HG03457 (cell line): ENCODE results near the gene ADAMTS10.
"Not testable (repeated sequence)": the region's sequence is repeated elsewhere in the genome, so short reads cannot be mapped to it uniquely, and the experiment has no call there.

ENCODE experiments used
- ATAC-seq: cut with Tn5 transposase; IDR thresholded peaks from one replicate; pipeline ENCODE4 v1.9.1; 2021; ENCODE audit warnings: moderate number of reproducible peaks; ENCODE audit not compliant: unreplicated experiment

ADAMTS10 gene

DNA sequence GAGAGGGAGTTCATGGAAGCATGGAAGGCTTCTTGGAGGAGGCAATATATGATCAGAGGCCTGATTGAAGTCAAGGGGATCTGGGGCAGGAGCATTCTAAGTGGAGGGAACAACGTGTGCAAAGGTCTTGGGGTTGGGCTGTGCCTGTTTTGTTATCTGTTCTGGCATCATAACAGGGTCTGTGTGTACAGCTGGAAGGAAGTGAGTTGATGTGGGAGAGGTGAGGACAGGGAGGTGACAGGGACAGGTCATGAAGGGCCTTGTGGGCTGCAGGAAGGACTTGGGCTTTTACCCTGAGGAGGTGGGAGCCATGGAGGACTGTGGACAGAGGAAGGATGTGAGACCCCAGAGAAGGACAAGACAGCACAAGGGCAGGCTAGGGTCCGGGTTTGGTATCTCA, 18.7 kb upstream of the ADAMTS10 start:
- ATAC-seq = no peak

DNA sequence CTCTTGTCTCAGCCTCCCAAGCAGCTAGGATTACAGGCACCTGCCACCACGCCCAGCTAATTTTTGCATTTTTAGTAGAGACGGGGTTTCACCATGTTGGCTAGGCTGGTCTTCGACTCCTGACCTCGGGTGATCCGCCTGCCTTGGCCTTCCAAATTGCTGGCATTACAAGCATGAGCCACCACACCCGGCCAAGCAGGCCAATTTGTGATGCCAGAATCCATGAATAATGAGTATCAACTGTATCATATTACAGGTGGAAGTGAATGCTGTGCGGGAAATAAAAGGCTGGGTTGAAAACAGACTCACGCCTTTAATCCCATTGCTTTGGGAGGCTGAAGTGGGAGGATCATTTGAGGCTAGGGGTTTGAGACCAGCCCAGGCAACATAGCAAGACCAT, 16.3 kb upstream of the ADAMTS10 start:
- no peak for ATAC-seq

DNA sequence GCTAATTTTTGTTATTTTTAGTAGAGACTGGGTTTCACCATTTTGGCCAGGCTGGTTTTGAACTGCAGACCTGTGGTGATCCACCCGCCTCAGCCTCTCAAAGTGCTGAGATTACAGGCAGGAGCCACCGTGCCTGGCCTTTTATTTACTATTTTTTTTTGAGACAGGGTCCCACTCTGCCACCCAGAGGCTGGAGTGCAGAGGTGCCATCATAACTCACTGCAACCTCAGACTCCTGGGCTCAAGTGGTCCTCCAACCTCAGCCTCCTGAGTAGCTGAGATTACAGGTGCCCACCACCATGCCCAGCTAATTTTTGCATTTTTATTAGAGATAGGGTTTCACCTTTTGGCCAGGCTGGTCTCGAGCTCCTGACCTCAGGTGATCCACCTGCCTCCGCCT, 12.4 kb upstream of the ADAMTS10 start:
- ATAC-seq = not testable (repeated sequence)

DNA sequence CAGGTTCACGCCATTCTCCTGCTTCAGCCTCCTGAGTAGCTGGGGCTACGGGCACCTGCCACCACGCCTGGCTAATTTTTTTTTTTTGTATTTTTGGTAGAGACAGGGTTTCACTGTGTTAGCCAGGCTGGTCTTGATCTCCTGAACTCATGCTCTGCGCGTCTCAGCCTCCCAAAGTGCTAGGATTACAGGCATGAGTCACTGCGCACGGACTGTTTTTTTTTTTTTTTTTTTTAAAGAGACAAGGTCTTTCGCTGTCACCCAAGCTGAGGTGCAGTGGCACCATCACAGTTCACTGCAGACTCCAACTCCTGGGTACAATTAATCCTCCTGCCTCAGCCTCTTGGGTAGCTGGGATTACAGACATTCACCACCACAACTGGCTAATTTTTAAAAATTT, 8.2 kb upstream of the ADAMTS10 start:
- ATAC-seq = no peak

DNA sequence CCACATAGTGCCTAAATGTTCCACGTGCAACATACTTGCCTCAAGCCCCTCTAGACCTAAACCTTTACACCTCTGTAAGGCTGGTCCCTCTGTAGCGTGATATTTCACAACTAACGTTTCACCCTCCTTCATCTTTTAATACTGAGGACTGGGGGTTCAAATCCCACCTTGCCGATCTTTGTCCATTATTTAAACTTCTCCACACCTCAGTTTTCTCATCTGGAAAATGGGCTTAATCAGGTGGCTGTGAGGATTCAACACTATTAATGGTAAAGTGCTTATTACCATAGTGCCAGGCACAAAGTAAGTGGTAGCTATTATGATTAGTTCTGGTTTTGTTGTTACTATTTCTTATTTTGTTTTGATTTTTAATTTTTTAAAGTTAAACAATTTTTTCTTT, 7.5 kb upstream of the ADAMTS10 start:
- no peak for ATAC-seq

DNA sequence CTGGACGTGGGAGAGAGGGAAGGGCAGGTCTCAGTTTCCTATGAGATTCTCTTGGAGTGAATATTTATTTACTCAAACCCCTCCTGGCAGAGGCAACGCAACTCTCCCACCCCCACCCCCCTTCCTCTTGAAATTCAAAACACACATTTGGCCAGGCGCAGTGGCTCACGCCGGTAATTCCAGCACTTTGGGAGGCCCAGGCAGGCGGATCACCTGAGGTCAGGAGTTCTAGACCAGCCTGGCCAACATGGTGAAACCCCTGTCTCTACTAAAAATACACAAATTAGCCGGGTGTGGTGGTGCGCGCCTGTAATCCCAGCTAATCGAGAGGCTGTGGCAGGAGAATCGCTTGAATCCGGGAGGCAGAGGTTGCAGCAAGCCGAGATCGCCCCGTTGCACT, 6.8 kb upstream of the ADAMTS10 start:
- not testable (repeated sequence) for ATAC-seq

DNA sequence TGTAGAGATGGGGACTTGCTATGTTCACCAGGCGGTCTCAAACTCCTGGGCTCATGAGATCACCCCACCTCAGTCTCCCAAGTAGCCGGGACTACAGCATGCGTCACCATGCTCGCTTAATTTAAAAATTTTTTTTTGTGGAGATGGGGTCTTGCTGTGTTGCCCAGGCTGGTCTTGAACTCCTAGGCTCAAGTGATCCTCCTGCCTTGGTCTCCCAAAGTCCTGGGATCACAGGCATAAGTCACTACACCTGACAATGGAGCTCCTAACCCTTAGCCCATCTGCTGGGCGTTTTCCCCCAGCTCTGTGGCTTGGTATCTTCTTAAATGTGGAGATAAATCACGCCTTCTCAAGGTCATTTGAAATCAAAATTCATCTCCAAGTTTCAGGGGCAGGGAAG, 6.3 kb upstream of the ADAMTS10 start:
- ATAC-seq = no peak

DNA sequence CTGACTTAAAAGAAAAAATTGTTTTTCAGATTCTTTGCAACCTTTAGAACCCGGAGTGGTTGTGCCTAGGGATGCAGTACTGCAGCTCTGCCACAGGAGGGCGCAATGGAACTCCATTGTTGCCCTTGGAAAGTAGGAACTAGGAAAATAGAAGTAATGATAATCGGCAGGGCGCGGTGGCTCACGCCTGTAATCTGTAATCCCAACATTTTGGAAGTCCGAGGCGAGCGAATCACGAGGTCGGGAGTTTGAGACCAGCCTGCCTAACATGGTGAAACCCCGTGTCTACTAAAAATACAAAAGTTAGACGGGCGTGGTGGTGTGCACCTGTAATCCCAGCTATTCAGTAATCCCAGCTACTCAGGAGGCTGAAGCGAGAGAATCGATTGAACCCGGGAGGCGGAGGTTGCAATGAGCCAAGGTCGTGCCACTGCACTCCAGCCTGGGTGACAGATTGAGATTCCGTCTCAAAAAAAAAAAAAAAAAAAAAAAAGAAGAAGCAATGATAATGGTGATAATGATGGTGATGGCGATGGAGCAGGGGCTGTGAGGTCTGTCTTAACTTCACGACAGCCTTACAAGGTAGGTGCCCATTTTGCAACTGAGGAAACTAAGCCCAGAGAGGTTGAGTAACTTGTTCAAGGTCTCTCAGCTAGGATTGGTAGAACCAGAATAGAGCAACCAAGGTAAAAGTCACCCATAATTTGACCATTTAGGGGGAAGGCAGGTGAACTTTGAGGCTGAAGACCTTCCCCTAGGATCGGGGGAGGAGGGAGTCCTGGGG, 5.5 kb upstream of the ADAMTS10 start:
- no peak for ATAC-seq

DNA sequence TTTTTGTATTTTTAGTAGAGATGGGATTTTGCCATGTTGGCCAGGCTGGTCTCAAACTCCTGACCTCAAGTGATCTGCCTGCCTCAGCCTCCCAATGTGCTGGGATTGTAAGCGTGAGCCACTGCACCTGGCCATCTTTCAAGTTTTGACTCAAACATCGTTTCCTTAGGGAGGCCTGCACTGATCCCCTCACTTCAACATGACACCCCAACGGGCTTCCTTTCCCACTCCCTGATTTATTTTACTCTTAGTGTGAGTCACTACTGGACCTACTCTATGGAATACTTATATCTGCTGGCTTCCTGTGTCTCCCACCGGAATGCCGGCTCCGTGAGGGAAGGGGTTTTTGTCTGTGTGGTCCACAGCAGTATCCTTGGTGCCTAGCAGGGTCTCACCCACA, 4.5 kb upstream of the ADAMTS10 start:
- no peak for ATAC-seq

DNA sequence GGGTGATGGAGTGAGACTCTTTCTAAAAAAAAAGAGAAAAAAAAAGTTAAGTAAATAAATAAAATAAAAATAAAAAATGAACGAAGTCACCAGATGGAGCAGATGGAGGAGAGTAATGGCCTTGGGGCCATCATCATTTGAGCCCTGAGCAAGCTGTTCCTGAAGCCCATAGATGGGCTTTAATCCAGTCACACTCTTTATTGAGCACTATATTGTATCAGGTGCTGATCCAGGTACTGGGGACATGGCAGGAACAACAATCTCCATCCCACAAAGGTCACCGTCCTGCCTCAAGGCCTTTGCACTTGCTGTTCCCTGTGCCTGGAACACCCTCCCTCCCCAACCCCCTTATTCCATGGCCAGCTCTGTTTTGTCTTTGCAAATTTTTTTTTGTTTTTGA, 3.9 kb upstream of the ADAMTS10 start:
- no peak for ATAC-seq

DNA sequence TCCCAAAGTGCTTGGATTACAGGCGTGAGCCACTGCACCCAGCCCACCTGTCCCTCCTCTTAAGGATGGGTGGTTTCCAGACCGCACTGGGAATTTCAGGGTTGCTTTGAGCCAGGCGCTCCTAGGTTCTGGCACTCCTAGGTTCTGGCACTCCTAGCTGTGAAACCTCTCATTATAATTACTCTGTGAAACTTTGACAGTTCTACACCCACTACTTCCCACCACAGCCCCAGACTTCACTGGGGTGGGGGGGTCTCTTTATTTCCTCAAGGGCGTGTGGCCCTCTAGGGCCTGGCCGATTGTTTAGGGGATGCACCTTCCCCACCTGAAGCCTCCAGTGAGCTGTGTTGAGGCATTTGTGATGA, 2.3 kb upstream of the ADAMTS10 start:
- ATAC-seq = no peak

DNA sequence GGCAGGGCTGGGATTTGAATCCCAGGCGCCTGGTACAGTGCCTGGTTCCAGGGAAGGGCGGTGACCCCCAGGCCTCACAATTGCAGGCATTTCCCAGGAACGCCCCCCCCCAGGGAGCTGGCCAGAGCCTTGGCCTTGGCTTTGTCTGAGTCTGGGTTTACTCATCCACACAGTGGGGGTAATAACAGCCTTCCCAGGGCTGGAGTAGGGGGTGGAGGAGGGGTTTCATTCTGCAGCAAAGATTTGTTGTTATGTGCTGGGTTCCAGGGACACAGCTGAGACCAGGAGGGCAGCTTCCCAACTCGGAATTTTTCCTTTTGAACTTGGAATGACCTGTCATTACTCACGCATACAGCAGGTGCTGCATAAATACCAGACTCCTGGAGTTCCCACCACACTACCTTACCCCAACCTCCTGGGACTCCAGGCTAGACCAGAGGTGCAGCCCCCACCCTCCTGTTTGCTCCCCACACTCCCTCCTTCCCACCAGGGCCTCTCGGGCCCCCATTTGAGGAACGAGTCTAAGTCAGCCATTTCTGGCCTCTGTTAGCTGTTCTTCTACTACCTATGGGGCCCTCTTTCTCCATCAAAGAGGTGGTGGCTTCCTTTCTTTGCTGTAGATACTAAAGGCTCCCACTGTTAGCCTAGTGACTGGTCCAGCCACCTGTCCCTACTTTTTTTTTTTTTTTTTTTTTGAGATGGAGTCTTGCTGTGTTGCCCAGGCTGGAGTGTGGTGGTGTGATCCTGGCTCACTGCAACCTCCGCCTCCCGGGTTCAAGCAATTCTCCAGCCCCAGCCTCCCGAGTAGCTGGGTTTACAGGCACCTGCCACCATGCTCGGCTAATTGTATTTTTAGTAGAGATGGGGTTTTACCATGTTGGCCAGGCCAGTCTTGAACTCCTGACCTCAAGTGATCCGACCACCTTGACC, 1.6 kb upstream of the ADAMTS10 start:
- no peak for ATAC-seq

DNA sequence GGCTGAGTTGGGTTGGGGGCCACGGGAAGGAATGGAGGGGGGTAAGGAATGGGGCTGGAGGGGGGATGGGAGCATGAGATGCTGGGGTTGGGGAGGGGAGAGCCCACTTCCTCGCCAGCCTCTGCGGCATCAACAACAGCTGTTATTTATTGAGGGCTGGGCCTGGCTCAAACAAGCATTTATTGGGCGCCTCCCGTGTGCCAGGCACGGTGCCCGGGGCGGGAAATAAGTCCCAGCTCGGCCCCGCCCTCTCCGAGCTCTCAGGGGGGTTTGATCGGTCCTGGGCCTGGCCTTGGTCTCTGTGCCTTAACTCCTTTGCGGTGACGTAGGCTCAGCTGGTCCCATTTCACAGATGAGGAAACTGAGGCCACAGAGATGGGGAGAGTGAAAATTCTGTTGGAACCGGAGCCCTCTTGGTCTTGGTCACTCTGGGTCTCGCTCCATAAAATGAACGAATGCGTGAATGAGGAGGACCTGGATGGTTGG, 919 bp upstream of the ADAMTS10 start:
- ATAC-seq = no peak

DNA sequence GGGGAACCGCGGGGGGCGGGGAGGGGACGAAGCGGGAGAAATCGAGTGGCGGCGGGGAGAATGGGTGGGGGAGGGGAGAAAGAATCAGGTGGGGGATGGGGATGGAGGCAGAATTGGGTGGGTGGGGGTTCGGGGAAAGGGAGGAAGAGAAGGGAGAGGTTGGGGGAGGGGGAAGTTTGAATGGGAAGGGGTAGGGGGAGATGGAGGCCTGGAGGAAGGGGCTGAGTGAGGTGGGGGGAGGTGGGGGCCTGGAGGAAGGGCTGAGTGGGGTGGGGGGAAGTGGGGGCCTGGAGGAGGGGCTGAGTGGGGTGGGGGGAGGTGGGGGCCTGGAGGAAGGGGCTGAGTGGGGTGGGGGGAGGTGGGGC, 403 bp upstream of the ADAMTS10 start:
- ATAC-seq = no peak

DNA sequence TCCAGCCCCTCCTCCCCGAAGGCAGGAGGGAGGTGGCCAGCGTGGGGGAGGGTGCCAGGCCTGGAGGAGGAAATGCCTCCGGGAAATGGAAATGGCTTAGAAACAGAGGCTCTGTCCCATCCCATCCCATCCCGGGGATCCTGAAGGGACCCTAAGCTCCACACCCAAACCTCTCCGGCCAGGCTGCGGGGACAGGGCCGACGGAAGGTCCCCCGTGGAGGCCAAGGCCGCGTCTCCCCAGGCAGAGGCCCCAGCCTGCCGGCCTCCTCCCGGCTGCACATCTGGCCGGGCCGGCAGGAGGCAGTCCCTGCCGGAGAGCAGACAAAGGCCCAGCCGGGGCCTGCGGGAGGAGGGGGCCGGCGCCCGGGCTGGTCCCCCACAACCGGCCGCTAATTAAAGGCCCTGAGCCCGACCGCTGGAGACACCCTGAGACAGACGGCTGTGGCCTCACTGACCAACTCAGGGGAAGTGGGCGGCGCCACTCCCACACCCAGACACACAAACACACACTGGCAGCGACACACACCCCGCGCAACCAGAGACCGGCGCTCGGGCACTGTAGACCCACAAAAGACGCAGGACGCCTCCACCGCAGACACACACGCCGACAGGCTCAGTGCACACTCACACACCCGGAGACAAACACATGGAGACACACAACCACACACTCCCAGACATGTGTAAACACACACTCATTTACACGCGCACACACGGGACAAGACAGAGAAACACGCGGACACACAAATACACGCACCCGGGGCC, 1.1 kb downstream of the ADAMTS10 start:
- ATAC-seq = no peak

DNA sequence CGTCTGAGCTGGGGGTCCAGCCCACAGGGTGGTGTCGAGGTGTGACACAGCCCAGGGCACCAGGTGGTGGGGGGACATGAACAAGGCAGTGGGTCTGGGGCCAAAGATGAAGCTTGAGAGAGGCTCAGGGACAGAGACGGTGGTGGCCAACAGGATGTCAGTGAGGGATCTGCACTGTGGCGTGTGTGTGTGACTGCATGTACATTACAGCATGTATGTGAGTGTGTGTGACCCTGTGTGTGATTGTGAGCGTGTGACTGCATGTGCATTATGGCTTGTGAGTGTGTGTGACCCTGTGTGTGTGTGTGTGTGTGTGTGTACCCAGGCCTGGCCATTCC, 1.6 kb downstream of the ADAMTS10 start:
- no peak for ATAC-seq

DNA sequence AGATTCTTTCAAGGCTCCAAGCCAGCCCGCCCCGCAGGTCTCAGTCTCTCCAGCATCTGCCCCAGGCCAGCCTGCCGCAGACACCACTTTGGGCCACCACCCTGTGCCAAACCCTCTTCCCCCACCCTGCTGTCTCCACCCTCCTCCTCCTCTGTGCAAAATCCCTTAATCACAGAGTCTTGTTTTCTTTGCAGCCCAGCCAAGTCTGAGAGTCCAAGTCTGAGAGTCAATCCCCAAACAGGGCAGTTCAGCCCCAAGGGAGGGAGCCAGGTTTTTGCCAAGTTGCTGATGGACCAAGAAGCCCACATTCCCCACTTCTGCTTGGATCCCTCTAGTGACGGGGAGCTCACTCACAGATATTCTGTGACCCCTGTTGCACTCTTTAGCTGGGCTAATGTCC, 3.1 kb downstream of the ADAMTS10 start:
- no peak for ATAC-seq

DNA sequence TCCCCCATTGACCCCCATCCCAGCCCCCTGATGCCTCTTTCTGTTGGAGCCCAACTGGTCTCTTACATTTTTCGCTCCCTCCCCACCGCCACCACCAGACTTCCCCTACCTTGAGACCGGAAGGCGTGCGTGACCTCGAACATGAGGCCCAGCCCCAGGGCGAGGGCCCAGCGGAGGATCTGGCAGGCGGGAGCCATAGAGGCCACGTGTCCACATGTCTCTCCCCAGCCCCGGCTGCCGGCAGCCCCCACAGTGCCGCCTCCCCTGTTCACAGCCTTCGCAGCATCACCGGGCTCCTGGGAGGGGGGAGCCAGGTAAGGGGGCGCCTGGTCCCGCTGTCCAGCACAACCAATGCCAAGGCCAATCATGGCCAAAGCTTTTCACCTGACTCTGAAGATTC, 5.0 kb downstream of the ADAMTS10 start:
- ATAC-seq = no peak

DNA sequence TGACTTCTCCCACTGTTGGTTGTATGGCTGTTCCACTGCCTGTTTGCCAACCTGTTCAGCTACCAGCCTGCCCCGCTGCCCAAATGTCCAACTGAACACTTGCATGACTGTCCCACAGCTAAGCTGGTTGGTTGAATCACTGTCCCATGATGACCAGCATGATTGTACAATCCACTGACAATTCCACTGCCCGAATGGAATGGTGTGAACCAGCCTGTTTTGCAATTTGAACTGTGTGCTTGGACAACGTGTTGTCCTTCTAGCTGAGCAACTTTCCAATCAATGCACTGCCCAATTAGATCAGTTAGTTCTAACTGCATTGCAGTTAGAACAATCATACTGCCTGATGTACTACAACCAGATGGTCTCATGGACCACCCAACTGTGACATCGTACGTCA, 8.7 kb downstream of the ADAMTS10 start:
- ATAC-seq = no peak

DNA sequence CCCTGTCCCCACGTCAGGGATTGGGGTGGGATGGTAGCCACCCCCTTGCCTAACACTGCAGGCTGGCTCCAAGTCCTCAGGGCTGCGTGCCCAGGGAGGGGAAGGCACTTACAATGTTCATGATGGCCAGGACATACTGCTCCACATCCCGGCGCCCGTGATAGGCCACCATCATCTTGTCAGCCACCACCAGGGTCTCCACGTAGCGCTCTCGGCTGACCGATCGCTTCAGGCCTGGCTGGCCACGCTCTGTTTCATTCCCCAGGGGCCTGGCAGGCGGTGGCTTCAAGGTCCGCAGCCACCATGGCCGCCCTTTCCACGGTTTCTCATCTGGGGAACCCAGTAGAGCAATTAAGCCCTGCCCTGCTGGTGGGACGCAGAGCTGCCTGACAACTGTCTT, 9.7 kb downstream of the ADAMTS10 start:
- ATAC-seq = no peak

DNA sequence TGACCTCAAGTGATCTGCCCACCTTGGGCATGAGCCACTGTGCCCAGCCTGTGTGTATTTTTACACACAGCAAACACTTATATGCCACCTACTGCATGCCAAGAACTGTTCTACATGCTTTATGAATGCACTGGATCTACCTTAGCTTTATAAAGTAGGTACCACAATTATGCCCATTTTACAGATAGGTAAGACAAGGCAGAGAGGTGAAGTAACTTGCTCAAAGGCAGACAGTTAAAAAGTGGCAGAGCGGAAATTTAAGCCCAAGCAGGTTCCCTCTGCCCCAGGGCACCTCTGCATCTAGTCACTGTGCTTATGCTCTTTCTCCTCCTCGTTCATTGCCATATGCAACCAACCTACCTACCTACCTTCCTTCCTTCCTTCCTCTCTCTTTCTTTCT, 10.5 kb downstream of the ADAMTS10 start:
- no peak for ATAC-seq

DNA sequence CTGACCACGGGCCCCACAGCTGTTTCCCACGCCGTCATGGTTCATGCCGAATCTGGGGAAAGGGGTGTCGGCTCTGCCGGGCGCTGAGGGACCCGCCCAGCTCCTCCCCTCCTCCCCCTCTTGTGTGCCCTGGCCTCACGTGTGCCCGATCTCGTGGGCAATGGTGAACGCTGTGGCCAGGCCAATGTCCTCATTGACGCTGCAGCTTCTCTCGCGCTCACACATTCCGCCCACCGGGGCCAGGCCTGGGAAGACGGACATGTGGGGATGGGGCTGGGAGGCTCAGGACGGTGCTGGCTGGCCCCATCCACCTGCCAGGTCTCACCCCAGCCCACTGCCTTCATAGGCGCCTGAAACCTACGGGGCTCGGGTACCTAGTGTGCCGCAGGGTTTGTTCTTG, 14.3 kb downstream of the ADAMTS10 start:
- ATAC-seq = no peak
